Tibial nerve (tissue), 4 donors: ENCODE data around the gene SEMA5B. TPM values are rescaled to one million over a fixed set of nuclear protein-coding genes. Genes with fewer than 3 reads are reported as not detected.

Source experiments
- DNase-seq, 2 donors: peaks; one replicate each; pipeline ENCODE4 v3.0.0-alpha.2; 2019; ENCODE audit warnings: low spot score in 2 of 2
- H3K27ac ChIP-seq, 4 donors: fragments of 200-600 bp; sonication (generic) in 3 of 4; one replicate each; pipeline ENCODE4 v1.5.1; 2017 to 2019; ENCODE audit warnings: mild to moderate bottlenecking in 1 of 4
- H3K27me3 ChIP-seq, 2 donors: fragments of 200-600 bp; sonication (generic) in 1 of 2; one replicate each; pipeline versions ENCODE4 v1.5.1 to v1.6.0; 2017 to 2019
- H3K36me3 ChIP-seq, 3 donors: fragments of 200-600 bp; sonication (generic); one replicate each; pipeline ENCODE4 v1.5.1; 2018 to 2019
- H3K4me1 ChIP-seq, 4 donors: fragments of 200-600 bp; sonication (generic) in 3 of 4; one replicate each; pipeline ENCODE4 v1.5.1; 2017 to 2019
- H3K4me3 ChIP-seq, 4 donors: fragments of 200-600 bp; sonication (generic) in 3 of 4; one replicate each; pipeline ENCODE4 v1.5.1; 2017 to 2019; ENCODE audit warnings: mild to moderate bottlenecking in 1 of 4, moderate library complexity in 1 of 4
- H3K9me3 ChIP-seq, 4 donors: fragments of 200-600 bp; sonication (generic) in 3 of 4; one replicate each; pipeline ENCODE4 v1.5.1; 2017 to 2019
- CTCF ChIP-seq, 5 experiments: fragments of 200-600 bp in 3 of 5; fragments of 450-650 bp in 2 of 5; sonication (generic) in 3 of 5; IDR thresholded peaks; one replicate each; pipeline ENCODE4 v1.5.1; 2016 to 2019; ENCODE audit warnings: antibody characterized with exemption in 5 of 5, mild to moderate bottlenecking in 3 of 5, moderate library complexity in 2 of 5
- EP300 ChIP-seq, 2 donors: sonication (generic); formaldehyde crosslinking; IDR thresholded peaks; one replicate each; pipeline ENCODE4 v1.6.1; 2017; ENCODE audit warnings: antibody characterized with exemption in 2 of 2, mild to moderate bottlenecking in 1 of 2
- POLR2A ChIP-seq, 2 donors: fragments of 450-650 bp; IDR thresholded peaks; one replicate each; pipeline ENCODE4 v1.6.1; 2017; ENCODE audit warnings: antibody characterized with exemption in 2 of 2, mild to moderate bottlenecking in 2 of 2, moderate library complexity in 2 of 2
- WGBS, 2 donors: methylation state at CpG; one replicate each; pipeline ENCODE4 v1.1.5; 2018; 5-methylcytosine and 5-hydroxymethylcytosine counted together
- total RNA-seq, 4 donors: library from RNA; depleted of rRNA; stranded (reverse); fragments of >200 nt; gene quantifications; one replicate each; pipeline ENCODE4 v1.1.0, GENCODE V29; 2016

SEMA5B gene
- 10 to 100 TPM in 2 of 4 donors, 1 to 10 TPM in 2; 6.7 to 19.7 (median 13.1) TPM for total RNA-seq

GRCh38 chr3:123027292-123028232, at the start of gene SEMA5B:
Gene SEMA5B, minus strand, starts transcription at chr3:123027763. Its CDS starts 66,500 bp downstream, at chr3:122961263.
- Histone ChIP-seq H3K27ac (peak within 1 kb of the TSS in 3 of 4 donors; percentile 7 to 71 (median 34)), H3K36me3 (no peaks in the 10 kb centered on the region), H3K4me1 (peaks cover 0 to 32% (median 17%) of the 10 kb centered on the region in 4 donors), H3K27me3 (peaks cover 0 to 50% of the 10 kb centered on the region in 2 donors), H3K9me3 (no peaks in the 10 kb centered on the region), H3K4me3 (peak within 1 kb of the TSS; percentile 40 to 59 (median 52))
- peak in 4 of 5 experiments; percentile 24 to 54 (median 44) for TF ChIP-seq CTCF (IDR thresholded peaks at IDR 0.05)
- TF ChIP-seq POLR2A (IDR thresholded peaks at IDR 0.05), result no peak
- WGBS, 2 donors, result 0 to 2% methylated on average over 38 to 78 of the region's 94 CpGs
- DNase-seq, result no peak

- peaks cover 0 to 41% (median 5%) of the 10 kb centered on the region in 4 donors for H3K4me1 ChIP-seq
- DNase-seq, result peak; percentile 57 to 59
- no peaks in the 10 kb centered on the region for H3K27me3 ChIP-seq
- H3K36me3 ChIP-seq, result no peaks in the 10 kb centered on the region
- no peaks in the 10 kb centered on the region for H3K9me3 ChIP-seq
- no peak overlapping the region for H3K4me3 ChIP-seq
- WGBS, 2 donors, result 32 to 39% methylated on average over 6 of the region's 6 CpGs
- peak overlapping the region in 2 of 4 donors; percentile 42 to 53 for H3K27ac ChIP-seq
- no peak for TF ChIP-seq POLR2A (IDR thresholded peaks at IDR 0.05)
- peak in 1 of 2 donors; percentile 47 for TF ChIP-seq EP300 (IDR thresholded peaks at IDR 0.05)
These were observed 49.2 kb upstream of the SEMA5B start for GRCh38 chr3:123076496-123077418.

GRCh38 chr3:123076112-123076495, 48.5 kb upstream of the SEMA5B start:
- no peaks in the 10 kb centered on the region for H3K36me3 ChIP-seq

GRCh38 chr3:123075359-123075758, 47.8 kb upstream of the SEMA5B start:
- H3K27me3 ChIP-seq, result no peaks in the 10 kb centered on the region
- no peak overlapping the region for H3K27ac ChIP-seq
- 81 to 82% methylated on average over 1 of the region's 1 CpG for WGBS, 2 donors
- TF ChIP-seq EP300 (IDR thresholded peaks at IDR 0.05) (no peak), CTCF (IDR thresholded peaks at IDR 0.05) (no peak), POLR2A (IDR thresholded peaks at IDR 0.05) (no peak)
- H3K9me3 ChIP-seq, result no peaks in the 10 kb centered on the region
- DNase-seq, result no peak
- H3K4me3 ChIP-seq, result no peak overlapping the region
- peaks cover 0 to 43% (median 4%) of the 10 kb centered on the region in 4 donors for H3K4me1 ChIP-seq
- no peaks in the 10 kb centered on the region for H3K36me3 ChIP-seq

More at GRCh38 chr3:123076112-123076495, 48.5 kb upstream of the SEMA5B start:
- Histone ChIP-seq H3K4me1 (peaks cover 0 to 43% (median 4%) of the 10 kb centered on the region in 4 donors), H3K4me3 (no peak overlapping the region), H3K9me3 (no peaks in the 10 kb centered on the region), H3K27ac (peak overlapping the region in 1 of 4 donors; percentile 53), H3K27me3 (no peaks in the 10 kb centered on the region)
- WGBS, 2 donors, result 88 to 90% methylated on average over 4 of the region's 4 CpGs
- DNase-seq, result no peak
- TF ChIP-seq EP300 (IDR thresholded peaks at IDR 0.05), result no peak
- TF ChIP-seq POLR2A (IDR thresholded peaks at IDR 0.05), result no peak

- no peak overlapping the region for H3K4me3 ChIP-seq
- H3K9me3 ChIP-seq, result no peaks in the 10 kb centered on the region
- H3K27me3 ChIP-seq, result no peaks in the 10 kb centered on the region
- TF ChIP-seq EP300 (IDR thresholded peaks at IDR 0.05), result no peak
- no peak for TF ChIP-seq POLR2A (IDR thresholded peaks at IDR 0.05)
- no peak for TF ChIP-seq CTCF (IDR thresholded peaks at IDR 0.05)
- DNase-seq, result no peak
- 50 to 94% methylated on average over 1 of the region's 1 CpG for WGBS, 2 donors
- H3K36me3 ChIP-seq, result no peaks in the 10 kb centered on the region
- H3K27ac ChIP-seq, result no peak overlapping the region
- H3K4me1 ChIP-seq, result peaks cover 0 to 59% (median 10%) of the 10 kb centered on the region in 4 donors
These were observed 45.0 kb upstream of the SEMA5B start for GRCh38 chr3:123072564-123072963.
